ENCODE measurements around the gene KIF3A. TPM values are rescaled to one million over a fixed set of nuclear protein-coding genes. Genes with fewer than 3 reads are reported as not detected.

Gene KIF3A
- total and polyA plus RNA-seq, 4 donors, result 0.58 to 1.2 (median 0.86) TPM

DNA sequence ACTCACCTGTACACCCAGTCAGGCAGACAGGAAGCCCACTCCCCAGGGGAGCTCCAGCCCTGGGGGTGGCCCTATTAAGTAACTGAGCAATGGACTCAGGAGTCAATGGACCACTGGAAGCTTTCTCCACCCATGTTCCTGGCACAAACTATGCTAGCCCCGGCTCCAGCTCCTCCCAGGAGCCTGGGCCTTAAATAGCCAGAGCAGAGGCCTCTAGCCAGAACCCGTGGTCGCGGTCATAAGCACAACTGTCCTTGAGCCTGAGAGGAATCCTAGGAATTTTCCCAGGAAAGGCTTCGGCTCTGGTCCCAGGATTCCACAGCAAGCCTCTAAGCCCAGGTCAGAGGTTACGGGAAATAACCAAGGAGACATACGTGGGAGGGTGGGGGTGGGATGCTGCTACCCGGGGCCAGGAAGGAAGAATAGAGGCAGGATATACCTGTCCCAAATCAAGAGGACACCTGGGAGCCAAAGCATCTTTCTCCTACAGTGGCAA is 34.2 kb upstream of the KIF3A start:
- Histone ChIP-seq H3K27me3 (ENCODE audit: control insufficient read depth in 4 of 4, insufficient read depth in 4 of 4, low read length in 3 of 4) (no peaks in the 10 kb centered on the region), H3K9ac (ENCODE audit: low read depth in 1 of 2, low read length in 2 of 2) (no peak overlapping the region), H3K9me3 (ENCODE audit: control insufficient read depth in 4 of 4, low read length in 3 of 4) (no peaks in the 10 kb centered on the region), H3K4me3 (ENCODE audit: low read depth in 1 of 3, low read length in 3 of 3) (no peak overlapping the region), H3K36me3 (ENCODE audit: control insufficient read depth in 4 of 4, insufficient read depth in 3 of 4, low read depth in 1 of 4, low read length in 3 of 4) (no peaks in the 10 kb centered on the region), H3K27ac (ENCODE audit: low read depth in 1 of 2, low read length in 2 of 2) (no peak overlapping the region), H3K4me1 (ENCODE audit: control insufficient read depth in 4 of 4, insufficient read depth in 4 of 4, low read length in 3 of 4) (peaks cover 0 to 11% (median 4%) of the 10 kb centered on the region in 4 donors)
- no peak for TF ChIP-seq YY1 (IDR thresholded peaks at IDR 0.05)
- no peak for TF ChIP-seq JUND (IDR thresholded peaks at IDR 0.05)
- peak; percentile 60 for TF ChIP-seq NR2F2 (IDR thresholded peaks at IDR 0.05)
- TF ChIP-seq RXRA (IDR thresholded peaks at IDR 0.05), result peak in 1 of 2 donors; percentile 17
- WGBS, result 64% methylated on average over 8 of the region's 8 CpGs
- no peak for DNase-seq (ENCODE audit: low spot score)

DNA sequence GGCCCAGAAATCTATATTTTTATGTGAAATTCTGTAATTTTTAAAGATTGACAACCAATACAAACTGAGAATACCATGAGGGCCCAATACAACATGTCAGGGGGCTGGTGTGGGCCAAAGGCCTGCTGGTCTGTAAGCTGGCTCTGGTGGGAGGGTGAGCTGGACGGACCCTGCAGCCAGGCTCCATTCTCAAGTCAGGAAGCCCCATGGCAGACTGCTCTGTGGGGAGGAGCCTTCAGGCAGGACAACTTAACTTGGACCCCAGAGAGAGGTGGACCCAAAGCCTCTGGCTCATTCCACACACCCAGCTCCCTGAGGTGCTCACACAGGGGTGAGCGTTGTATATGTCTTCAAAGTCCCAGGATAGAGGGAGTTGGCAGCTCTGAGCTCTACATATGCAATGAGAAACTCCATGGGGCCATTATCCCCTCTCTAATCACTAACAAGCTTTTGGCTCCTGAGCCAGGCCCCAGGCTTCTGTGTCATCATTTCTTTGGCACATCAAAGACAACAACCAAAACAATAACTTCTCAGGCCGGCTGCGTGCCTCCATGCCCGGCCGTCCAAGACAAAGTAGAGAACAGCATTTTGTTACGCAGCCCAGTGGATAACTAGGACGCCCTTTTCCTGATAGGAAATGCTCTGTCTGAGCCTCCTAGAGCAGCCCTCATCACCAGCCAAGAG is 33.3 kb upstream of the KIF3A start:
- Histone ChIP-seq H3K36me3 (ENCODE audit: control insufficient read depth in 4 of 4, insufficient read depth in 3 of 4, low read depth in 1 of 4, low read length in 3 of 4) (no peaks in the 10 kb centered on the region), H3K27me3 (ENCODE audit: control insufficient read depth in 4 of 4, insufficient read depth in 4 of 4, low read length in 3 of 4) (no peaks in the 10 kb centered on the region), H3K4me1 (ENCODE audit: control insufficient read depth in 4 of 4, insufficient read depth in 4 of 4, low read length in 3 of 4) (peaks cover 0 to 5% (median 0%) of the 10 kb centered on the region in 4 donors), H3K9me3 (ENCODE audit: control insufficient read depth in 4 of 4, low read length in 3 of 4) (no peaks in the 10 kb centered on the region), H3K4me3 (ENCODE audit: low read depth in 1 of 3, low read length in 3 of 3) (no peak overlapping the region), H3K27ac (ENCODE audit: low read depth in 1 of 2, low read length in 2 of 2) (no peak overlapping the region), H3K9ac (ENCODE audit: low read depth in 1 of 2, low read length in 2 of 2) (no peak overlapping the region)
- TF ChIP-seq, protein P1, sequence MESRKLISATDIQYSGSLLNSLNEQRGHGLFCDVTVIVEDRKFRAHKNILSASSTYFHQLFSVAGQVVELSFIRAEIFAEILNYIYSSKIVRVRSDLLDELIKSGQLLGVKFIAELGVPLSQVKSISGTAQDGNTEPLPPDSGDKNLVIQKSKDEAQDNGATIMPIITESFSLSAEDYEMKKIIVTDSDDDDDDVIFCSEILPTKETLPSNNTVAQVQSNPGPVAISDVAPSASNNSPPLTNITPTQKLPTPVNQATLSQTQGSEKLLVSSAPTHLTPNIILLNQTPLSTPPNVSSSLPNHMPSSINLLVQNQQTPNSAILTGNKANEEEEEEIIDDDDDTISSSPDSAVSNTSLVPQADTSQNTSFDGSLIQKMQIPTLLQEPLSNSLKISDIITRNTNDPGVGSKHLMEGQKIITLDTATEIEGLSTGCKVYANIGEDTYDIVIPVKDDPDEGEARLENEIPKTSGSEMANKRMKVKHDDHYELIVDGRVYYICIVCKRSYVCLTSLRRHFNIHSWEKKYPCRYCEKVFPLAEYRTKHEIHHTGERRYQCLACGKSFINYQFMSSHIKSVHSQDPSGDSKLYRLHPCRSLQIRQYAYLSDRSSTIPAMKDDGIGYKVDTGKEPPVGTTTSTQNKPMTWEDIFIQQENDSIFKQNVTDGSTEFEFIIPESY (IDR thresholded peaks at IDR 0.05), result no peak
- TF ChIP-seq YY1 (IDR thresholded peaks at IDR 0.05), result no peak
- no peak for TF ChIP-seq GABPA (IDR thresholded peaks at IDR 0.05 in 1 of 2, conservative IDR thresholded peaks at IDR 0.05 in 1 of 2)
- no peak for TF ChIP-seq NR2F2 (IDR thresholded peaks at IDR 0.05)
- TF ChIP-seq, protein P2, sequence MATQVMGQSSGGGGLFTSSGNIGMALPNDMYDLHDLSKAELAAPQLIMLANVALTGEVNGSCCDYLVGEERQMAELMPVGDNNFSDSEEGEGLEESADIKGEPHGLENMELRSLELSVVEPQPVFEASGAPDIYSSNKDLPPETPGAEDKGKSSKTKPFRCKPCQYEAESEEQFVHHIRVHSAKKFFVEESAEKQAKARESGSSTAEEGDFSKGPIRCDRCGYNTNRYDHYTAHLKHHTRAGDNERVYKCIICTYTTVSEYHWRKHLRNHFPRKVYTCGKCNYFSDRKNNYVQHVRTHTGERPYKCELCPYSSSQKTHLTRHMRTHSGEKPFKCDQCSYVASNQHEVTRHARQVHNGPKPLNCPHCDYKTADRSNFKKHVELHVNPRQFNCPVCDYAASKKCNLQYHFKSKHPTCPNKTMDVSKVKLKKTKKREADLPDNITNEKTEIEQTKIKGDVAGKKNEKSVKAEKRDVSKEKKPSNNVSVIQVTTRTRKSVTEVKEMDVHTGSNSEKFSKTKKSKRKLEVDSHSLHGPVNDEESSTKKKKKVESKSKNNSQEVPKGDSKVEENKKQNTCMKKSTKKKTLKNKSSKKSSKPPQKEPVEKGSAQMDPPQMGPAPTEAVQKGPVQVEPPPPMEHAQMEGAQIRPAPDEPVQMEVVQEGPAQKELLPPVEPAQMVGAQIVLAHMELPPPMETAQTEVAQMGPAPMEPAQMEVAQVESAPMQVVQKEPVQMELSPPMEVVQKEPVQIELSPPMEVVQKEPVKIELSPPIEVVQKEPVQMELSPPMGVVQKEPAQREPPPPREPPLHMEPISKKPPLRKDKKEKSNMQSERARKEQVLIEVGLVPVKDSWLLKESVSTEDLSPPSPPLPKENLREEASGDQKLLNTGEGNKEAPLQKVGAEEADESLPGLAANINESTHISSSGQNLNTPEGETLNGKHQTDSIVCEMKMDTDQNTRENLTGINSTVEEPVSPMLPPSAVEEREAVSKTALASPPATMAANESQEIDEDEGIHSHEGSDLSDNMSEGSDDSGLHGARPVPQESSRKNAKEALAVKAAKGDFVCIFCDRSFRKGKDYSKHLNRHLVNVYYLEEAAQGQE (IDR thresholded peaks at IDR 0.05), result no peak
- TF ChIP-seq RAD21 (IDR thresholded peaks at IDR 0.05), result no peak
- TF ChIP-seq, protein P3, sequence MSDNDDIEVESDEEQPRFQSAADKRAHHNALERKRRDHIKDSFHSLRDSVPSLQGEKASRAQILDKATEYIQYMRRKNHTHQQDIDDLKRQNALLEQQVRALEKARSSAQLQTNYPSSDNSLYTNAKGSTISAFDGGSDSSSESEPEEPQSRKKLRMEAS (IDR thresholded peaks at IDR 0.05), result no peak
- TF ChIP-seq HNF4A (conservative IDR thresholded peaks at IDR 0.05), result no peak
- TF ChIP-seq SP1 (IDR thresholded peaks at IDR 0.05), result no peak
- no peak for DNase-seq (ENCODE audit: low spot score)
- 91% methylated on average over 8 of the region's 8 CpGs for whole genome bisulfite sequencing

GRCh38 chr5:132768485-132768868 is 31.1 kb upstream of the KIF3A start:
- H3K36me3 ChIP-seq (ENCODE audit: control insufficient read depth in 4 of 4, insufficient read depth in 3 of 4, low read depth in 1 of 4, low read length in 3 of 4), result peaks cover 0 to 13% (median 2%) of the 10 kb centered on the region in 4 donors
- H3K4me1 ChIP-seq (ENCODE audit: control insufficient read depth in 4 of 4, insufficient read depth in 4 of 4, low read length in 3 of 4), result no peaks in the 10 kb centered on the region
- 96% methylated on average over 3 of the region's 3 CpGs for WGBS
- no peak for DNase-seq (ENCODE audit: low spot score)
- TF ChIP-seq EGR1 (IDR thresholded peaks at IDR 0.05; ENCODE audit: low read depth in 2 of 2) (no peak), NR2F2 (IDR thresholded peaks at IDR 0.05) (no peak), RXRA (IDR thresholded peaks at IDR 0.05) (no peak), FOXA2 (IDR thresholded peaks at IDR 0.05) (no peak), TAF1 (conservative IDR thresholded peaks at IDR 0.05) (no peak)
- TF ChIP-seq, protein P2 (IDR thresholded peaks at IDR 0.05), result no peak
- TF ChIP-seq, protein P1 (IDR thresholded peaks at IDR 0.05), result no peak
- TF ChIP-seq, protein P4, sequence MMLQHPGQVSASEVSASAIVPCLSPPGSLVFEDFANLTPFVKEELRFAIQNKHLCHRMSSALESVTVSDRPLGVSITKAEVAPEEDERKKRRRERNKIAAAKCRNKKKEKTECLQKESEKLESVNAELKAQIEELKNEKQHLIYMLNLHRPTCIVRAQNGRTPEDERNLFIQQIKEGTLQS (IDR thresholded peaks at IDR 0.05), result no peak
- H3K27me3 ChIP-seq (ENCODE audit: control insufficient read depth in 4 of 4, insufficient read depth in 4 of 4, low read length in 3 of 4), result no peaks in the 10 kb centered on the region
- no peak overlapping the region for H3K4me3 ChIP-seq (ENCODE audit: low read depth in 1 of 3, low read length in 3 of 3)
- H3K9me3 ChIP-seq (ENCODE audit: control insufficient read depth in 4 of 4, low read length in 3 of 4), result no peaks in the 10 kb centered on the region
- no peak overlapping the region for H3K27ac ChIP-seq (ENCODE audit: low read depth in 1 of 2, low read length in 2 of 2)
- H3K9ac ChIP-seq (ENCODE audit: low read depth in 1 of 2, low read length in 2 of 2), result no peak overlapping the region

All from liver (tissue), 9 donors.